ENCODE results near the gene MAB21L3.

The MAB21L3 gene

DNA sequence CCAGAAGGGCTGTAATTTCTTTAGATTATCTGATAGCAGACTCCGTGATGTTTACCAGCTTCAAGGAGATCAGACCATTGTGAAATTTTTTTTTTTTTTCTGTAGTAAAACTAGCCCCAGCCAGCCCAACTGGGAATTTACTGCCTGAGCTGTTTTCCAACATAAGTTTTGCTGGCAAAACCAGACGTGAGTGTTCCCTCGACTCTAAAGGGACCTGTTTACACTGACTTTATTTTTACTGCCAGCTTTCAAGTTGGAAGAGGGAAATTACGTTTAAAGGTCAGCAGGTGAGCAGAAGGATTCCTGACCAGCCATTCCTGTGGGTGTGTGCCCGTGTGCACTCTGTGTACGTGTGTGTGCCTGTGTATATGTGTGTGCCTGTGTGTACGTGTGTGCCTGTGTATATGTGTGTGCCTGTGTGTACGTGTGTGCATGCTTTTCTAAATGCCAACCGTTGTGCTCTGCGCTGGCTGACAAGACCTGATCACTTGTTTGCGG lies 374 bp downstream of the MAB21L3 start:
- no peak for DNase-seq (ENCODE audit: low spot score)

DNA sequence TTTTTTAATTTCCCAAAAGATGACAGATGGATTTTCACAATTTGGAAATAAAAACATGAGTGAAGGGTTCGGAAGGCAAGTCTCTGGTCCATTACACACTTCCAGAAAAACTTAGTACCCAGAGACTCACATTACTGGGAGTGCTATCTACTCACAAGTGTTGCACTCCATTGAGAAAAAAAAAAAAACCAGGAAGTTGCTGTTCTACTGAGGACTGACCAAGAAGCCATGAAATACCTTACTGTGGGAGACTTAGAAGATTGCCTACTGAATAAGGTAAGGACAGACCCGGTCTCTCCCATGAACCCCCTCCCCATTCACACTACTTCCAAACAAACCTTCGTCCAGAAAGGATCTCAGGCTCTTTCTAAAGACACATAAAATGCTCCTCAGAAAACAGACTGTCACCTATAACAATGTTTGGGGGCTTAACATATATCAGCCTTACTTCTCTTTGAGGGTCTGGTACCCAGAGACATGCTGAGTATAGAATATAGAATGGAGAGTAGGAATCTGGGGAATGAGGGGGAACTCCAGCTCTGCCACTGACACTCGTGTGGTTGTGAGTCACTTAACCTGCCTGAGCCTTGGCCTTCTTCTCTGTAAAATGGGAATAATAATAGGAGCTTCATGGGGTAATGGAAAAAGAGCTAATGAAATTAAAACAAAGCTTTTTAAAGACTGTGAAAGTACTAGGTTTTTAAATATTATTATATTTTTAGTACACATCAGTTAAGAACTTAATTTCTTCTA lies 1.4 kb downstream of the MAB21L3 start:
- DNase-seq (ENCODE audit: low spot score) = no peak

GRCh38 chr1:116113615-116114014 lies 2.4 kb downstream of the MAB21L3 start:
- no peak for DNase-seq (ENCODE audit: low spot score)

DNA sequence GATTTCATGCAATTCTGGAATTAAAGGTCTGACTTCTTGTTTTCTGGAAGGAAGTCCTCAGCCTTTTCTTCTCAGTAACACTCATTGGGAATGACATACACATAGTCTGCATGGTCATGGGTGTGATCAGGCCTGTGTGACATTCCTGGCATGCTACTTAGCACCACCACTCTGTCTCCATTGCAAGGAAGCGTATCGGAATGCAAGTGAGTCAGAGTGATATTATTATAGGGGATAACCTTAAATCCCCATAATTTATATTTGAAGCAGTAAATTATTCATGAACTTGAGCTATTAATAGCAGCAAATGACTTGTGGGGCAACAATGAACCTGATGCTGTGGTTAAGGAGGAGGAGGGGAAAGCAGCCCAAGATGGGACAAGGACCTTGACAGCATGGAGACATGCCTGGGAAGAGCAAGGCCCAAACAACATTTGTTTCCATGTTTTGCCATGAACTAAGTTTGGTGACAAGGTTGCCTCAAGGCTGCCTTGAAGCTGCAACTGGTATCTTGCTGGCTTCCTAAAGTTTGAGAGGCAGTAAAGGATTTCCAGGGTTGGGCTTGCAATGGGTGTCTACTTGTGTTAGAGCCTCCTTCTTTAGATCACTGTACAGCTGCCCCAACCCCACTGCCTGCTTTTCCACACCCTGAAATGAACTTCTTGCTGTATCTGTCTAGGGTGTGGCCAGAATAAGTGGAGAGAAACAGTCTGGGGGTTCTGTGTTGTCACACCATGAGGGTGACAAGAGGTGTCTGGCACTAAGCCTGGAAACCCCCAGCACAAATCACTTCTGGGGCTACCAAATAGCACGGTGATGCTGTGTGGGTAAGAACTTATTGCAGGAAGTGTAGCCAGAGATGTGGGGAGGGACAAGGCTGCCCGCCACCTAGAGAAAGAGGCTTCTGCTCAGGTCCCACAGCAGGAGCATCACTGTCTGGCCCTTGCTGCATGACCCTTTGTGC lies 4.6 kb downstream of the MAB21L3 start:
- DNase-seq (ENCODE audit: low spot score) = no peak

DNA sequence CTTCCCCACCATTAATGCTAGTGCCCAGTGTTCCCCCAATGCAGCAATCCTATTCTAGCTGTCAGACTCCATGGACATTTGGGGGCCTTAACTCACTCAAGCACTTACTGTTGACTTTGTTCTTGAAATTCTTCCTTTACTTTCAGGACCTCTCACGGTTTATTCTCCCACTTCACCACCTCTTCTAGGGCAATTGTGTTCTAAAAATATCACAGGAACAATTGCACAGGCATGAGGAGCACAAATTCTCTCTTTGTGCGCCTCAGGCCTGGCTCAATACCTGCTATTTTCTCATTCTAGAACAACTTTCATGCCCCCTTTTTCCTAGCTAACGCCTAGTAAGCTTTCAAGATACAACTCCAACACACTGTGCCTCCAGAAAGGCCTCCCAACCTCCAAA lies 7.3 kb downstream of the MAB21L3 start:
- DNase-seq (ENCODE audit: low spot score) = no peak

DNA sequence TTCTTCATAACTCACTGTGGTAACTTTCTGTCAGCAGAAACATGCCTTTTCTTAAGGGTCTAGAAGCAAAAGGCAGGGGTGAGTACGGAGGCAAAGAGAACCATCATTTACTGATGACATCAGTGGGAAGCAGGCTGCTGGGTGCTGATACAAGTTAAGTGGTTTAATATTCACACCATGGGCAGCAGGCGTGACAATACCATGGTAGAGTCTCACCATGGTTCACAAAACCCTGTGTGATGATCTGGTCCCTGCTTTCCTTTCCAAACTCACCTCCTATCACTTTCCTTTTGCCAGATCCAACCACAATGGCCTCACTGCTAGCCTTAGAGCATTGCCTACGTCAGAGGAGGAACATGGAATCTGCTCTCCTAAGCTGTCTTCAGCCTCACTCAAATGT lies 8.7 kb downstream of the MAB21L3 start:
- DNase-seq (ENCODE audit: low spot score) = no peak

DNA sequence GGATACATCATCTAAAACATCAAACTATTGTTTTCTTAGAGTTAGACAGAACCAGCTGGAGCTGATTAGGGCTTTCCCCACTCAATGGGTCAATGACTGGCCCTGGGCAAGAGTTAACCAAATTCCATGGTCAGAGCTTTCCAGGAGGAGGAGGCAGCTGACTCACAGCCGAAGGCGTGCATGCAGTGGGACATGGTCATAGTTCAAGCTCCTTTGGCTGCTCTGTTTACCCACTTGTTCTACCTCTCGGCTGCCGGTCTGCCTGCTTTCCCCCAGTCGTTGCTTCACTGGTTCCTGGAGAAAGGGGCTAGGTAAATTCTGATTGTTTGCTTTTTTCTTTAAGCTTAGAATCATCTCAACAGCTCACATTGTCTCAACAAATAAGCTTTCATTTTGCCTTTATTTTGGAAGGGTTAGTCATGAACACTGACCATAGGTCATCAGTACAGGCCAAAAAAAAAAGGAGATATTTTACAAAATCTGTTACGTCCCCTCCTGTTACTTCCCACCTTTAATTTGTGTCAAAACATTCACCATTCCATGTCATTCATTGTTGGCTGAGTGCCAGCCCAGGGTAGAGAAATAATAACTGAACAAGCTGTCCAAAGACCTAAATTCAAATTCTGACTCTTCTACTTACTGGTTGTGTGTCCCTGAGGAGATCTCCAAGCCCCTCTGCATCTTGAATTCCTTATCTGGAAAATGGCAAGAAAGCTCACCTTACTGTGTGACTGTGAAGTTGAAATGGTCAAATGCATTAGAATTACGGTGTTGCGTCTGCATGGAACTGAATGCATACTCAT lies 12.0 kb downstream of the MAB21L3 start:
- no peak for DNase-seq (ENCODE audit: low spot score)

GRCh38 chr1:116123837-116124533 lies 12.8 kb downstream of the MAB21L3 start:
- no peak for DNase-seq (ENCODE audit: low spot score)

GRCh38 chr1:116125758-116126157 lies 14.6 kb downstream of the MAB21L3 start:
- DNase-seq (ENCODE audit: low spot score) = no peak

DNA sequence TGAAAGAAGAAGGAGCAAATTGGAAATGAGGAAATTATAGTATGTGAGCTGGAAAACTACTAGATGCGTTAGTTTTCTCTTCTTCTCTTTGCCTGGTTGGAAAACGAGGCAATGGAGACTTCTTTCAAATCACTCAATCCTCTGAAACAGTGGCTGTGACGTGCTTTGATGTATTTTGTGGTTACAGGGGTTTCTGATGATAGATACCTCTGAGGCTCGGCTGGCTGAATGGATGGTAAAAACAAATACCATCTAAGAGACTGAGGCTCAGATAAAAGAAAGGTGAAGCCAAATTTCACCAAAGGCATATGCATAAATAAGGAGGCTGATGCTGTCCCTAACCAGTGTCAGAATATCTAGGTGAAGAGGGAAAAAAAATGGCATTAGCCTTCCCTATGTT lies 15.1 kb downstream of the MAB21L3 start:
- DNase-seq (ENCODE audit: low spot score) = no peak

DNA sequence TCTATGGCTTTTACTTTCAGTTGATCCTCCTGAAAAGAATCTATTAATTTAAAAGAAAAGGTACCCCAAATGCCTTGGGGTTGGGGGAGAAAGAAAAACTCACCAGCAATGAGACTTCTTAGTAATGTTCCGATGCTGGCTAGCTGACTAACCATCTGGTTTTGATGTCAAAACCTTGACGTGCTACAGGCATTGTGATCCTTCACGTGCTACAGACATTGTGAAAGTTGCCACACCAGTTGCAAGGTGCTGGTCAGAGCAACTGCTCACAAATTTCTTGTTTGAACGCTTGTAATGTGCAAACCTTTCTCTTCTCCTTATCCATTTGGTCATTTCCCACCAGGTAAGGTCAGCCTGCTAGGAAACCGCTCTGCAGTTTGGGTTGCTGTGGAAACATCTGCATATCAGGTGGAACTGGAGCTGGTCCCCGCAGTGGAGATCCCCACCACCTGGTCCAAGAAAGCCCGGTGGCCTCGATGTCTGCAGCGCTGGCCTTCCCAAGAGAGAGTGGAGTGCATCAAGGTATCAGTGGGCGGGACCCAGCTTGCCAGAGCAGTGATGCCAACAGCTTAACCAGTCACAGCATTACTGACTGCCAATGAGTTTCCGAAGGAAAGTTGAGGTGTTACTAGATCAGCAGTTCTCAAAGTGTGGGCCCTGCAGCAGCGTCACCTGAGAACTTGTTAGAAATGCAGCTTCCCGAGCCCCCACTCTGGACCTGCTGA lies 16.1 kb downstream of the MAB21L3 start:
- DNase-seq (ENCODE audit: low spot score) = no peak

GRCh38 chr1:116127848-116128540 lies 16.8 kb downstream of the MAB21L3 start:
- no peak for DNase-seq (ENCODE audit: low spot score)

DNA sequence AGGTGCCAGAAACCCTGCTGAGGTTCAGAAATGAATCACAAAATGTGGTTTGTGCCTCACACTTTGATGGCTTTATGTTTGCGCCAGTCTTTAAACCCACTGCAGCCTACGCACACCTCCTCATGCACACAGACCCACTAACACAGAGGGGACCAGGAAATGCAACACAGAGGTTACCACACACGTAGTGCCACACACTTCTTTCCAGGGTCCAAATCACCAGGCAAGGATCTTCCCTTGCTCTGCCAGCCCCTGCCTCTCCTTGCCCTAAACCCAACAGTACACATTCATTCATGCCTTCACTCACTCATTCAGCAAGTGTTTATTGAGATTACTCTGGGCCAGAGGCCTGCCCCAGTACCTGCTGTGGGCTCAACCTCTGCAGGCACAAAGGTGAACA lies 17.5 kb downstream of the MAB21L3 start:
- DNase-seq (ENCODE audit: low spot score) = no peak

DNA sequence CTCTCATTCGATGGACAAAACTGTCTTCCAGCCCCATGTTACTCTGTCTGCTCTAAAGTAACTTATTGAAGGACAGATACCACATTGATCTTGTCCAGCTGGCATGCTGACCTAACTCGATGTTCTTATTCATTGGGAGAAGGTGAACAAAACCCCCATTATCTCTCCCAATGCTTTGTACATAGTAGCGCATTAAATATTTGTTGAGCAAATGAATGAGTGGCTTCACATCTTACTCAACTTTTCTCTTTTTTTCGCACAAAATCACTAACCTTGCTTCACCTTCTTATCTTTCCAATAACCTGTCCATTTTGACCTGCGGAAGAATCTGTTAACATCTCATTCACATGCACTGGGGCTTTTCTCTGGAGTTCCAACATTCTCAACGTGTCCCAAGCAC lies 18.3 kb downstream of the MAB21L3 start:
- no peak for DNase-seq (ENCODE audit: low spot score)

DNA sequence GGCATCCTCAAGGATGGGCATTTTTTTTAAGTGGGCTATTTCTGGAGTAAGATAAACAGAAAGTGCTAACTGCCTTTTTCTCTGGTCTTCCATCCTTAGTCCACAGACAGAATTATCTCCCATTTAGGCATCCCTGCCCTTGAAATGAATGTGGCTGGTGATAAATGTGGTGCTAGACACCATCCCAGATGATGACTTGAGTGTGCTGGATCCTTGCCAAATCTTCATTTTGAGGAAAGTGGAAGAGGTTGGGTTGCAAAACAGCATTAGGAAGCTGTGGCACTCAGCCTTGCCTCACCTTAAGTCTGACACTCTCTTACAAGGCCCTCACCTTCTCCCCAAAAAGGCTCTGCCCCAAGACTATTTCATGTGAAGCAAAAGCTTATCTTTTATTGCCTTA lies 19.2 kb downstream of the MAB21L3 start:
- DNase-seq (ENCODE audit: low spot score) = no peak

DNA sequence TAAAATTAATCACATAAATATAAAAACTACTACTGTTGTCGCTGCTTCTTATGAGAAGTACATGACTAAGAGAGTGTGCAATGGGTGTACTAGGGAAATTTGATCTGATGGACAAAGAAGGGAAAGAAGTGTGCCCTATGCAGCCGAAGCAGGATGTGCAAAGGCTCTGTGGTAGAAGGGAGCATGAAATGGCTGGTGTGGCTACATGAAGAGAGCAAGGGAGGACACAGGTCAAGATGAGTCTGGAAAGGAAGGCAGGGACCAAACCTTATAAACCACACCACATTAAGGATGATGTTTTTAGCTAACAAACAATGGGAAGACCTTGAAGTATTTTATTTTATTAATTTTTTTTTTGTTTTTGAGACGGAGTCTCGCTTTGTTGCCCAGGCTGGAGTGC lies 20.0 kb downstream of the MAB21L3 start:
- no peak for DNase-seq (ENCODE audit: low spot score)

GRCh38 chr1:116131866-116132605 lies 20.8 kb downstream of the MAB21L3 start:
- no peak for DNase-seq (ENCODE audit: low spot score)

DNA sequence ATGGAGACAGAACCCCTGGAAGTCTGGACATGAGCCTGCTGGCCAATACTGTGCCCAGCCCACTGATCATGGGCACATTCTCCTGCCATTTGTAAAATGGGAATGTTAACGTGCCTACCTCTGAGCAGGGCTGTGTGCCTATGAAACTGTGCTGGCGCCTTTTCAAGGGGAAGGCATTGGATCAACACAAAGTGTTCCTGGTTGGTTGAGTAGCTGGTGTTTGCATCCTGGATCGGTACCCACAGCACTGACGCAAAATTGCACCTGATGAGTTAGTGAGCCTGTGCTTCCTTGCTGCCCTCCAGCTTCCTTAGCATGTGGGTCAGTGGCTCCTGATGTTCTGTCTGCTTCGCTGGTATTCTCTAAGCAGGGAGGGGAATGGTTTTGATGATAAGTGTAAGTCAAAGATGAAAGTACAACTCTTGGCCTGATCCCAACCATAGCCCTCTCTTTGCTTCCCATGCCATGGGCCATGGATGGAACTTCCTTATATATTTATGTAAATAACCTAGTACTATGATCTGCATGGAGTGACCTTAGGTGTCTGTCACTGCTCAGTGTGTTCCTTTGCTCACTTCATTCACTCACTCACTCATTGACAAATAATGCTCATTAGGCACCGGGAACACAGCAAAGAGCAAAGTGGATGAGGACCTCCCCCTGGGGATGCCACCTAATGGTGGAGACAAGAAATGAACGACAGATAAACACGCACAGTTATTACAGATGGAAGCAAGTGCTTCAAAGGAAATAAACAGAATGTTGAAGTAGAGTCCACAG lies 22.7 kb downstream of the MAB21L3 start:
- DNase-seq (ENCODE audit: low spot score) = no peak

DNA sequence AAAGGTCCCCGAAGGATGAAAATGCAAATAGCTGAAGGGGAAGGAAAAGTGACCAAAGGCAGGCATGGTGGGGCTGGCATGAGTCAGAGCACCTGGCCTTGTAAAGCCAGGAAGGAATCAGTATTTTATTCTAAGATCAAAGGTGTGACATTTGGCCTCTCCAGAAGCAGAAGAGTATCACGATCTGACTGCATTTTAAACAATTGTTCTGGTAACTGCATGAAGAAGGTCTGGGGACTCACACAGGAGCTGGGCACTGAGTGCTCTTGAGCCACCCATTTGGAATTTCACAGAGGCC lies 23.2 kb downstream of the MAB21L3 start:
- no peak for DNase-seq (ENCODE audit: low spot score)
